GM12878 (cell line): ENCODE measurements around the gene ADAMTS16. TPM values are rescaled to one million over a fixed set of nuclear protein-coding genes. Genes with fewer than 3 reads are reported as not detected.

Experiments used
- ATAC-seq: fragments of 200-7000 bp; cut with Tn5 transposase; 3 replicates; pipeline ENCODE4 v1.9.1; 2020; ENCODE audit warnings: mild to moderate bottlenecking, moderate library complexity
- BruUV-seq: library from RNA; stranded (reverse); fragments of 400-500 nt; replicated peaks from 2 replicates; lab custom pipeline; 2021; lab: Mats Ljungman, UMichigan
- CTCF ChIA-PET: fragments of 300-600 bp; sonication (Branson Sonifier 250); formaldehyde crosslinking; extraction: SDS; loops from one replicate; lab custom pipeline; 2021; ENCODE audit warnings: inconsistent platforms; lab: Yijun Ruan, JAX
- POLR2A ChIA-PET: fragments of 350-600 bp; formaldehyde crosslinking; extraction: SDS; loops from one replicate; lab custom pipeline; 2021; ENCODE audit warnings: inconsistent platforms; lab: Charles Lee
- RAD21 ChIA-PET: fragments of 300-600 bp; sonication (Branson Sonifier 250); formaldehyde crosslinking; loops from one replicate; lab custom pipeline; 2023; ENCODE audit warnings: antibody characterized with exemption; ENCODE audit not compliant: unreplicated experiment; lab: Charles Lee
- SMC1A ChIA-PET: fragments of 300-600 bp; sonication (Branson Sonifier 250); formaldehyde crosslinking; loops from one replicate; lab custom pipeline; 2023; ENCODE audit not compliant: unreplicated experiment, uncharacterized antibody; lab: Charles Lee
- DNase-seq: peaks from one replicate; pipeline ENCODE4 v3.0.0-alpha.2; 2011; ENCODE audit warnings: low read depth, low spot score
- FAIRE-seq: peaks from 3 replicates; lab custom pipeline; 2011; peaks lifted over from hg19 to GRCh38; lab: Jason Lieb, UNC
- H2AFZ ChIP-seq: 2 replicates; pipeline ENCODE4 v1.6.0; 2011; ENCODE audit warnings: low read depth, low read length, control low read depth; ENCODE audit not compliant: control insufficient read depth
- H3K27ac ChIP-seq: 2 replicates; pipeline ENCODE4 v1.5.1; 2011; ENCODE audit warnings: control low read depth; ENCODE audit not compliant: control insufficient read depth, insufficient read depth
- H3K27me3 ChIP-seq, 2 experiments: replicated peaks in 1 of 2; 2 replicates each; pipeline versions ENCODE4 v1.6.0 to v1.6.1; 2011; ENCODE audit warnings: low read length in 1 of 2; ENCODE audit not compliant: control insufficient read depth in 2 of 2, insufficient read depth in 2 of 2
- H3K36me3 ChIP-seq, 2 experiments: 2 replicates each; pipeline ENCODE4 v1.5.1; 2011; ENCODE audit warnings: low read length in 1 of 2; ENCODE audit not compliant: control insufficient read depth in 2 of 2, insufficient read depth in 2 of 2
- H3K4me1 ChIP-seq: 2 replicates; pipeline ENCODE4 v1.6.1; 2011; ENCODE audit warnings: mild to moderate bottlenecking, low read length, moderate library complexity, mixed read lengths; ENCODE audit not compliant: control insufficient read depth, insufficient read depth
- H3K4me2 ChIP-seq: 2 replicates; pipeline ENCODE4 v1.6.0; 2011; ENCODE audit warnings: control low read depth; ENCODE audit not compliant: control insufficient read depth, insufficient read depth
- H3K4me3 ChIP-seq: fragments of 200-600 bp; sonication (generic); 2 replicates; pipeline ENCODE4 v1.5.1; 2016
- H3K79me2 ChIP-seq: 2 replicates; pipeline ENCODE4 v1.6.0; 2011; ENCODE audit warnings: low read length; ENCODE audit not compliant: control insufficient read depth, insufficient read depth
- H3K9ac ChIP-seq: 2 replicates; pipeline ENCODE4 v1.8.0; 2011; ENCODE audit warnings: low read length, control low read depth, mixed read lengths; ENCODE audit not compliant: control insufficient read depth, insufficient read depth
- H3K9me3 ChIP-seq: replicated peaks from 3 replicates; pipeline ENCODE4 v1.5.1; 2011; ENCODE audit warnings: mild to moderate bottlenecking, low read length; ENCODE audit not compliant: control insufficient read depth, insufficient read depth
- H4K20me1 ChIP-seq: 2 replicates; pipeline ENCODE4 v1.6.0; 2011; ENCODE audit not compliant: control insufficient read depth, insufficient read depth
- ASH2L ChIP-seq: fragments of 300-600, 200-600 bp; sonication (generic); IDR thresholded peaks from 2 replicates; pipeline ENCODE4 v1.6.1; 2017; ENCODE audit warnings: low read depth, mild to moderate bottlenecking, borderline replicate concordance
- CHD2 ChIP-seq: IDR thresholded peaks from 2 replicates; pipeline ENCODE4 v1.6.1; 2011; ENCODE audit warnings: low read depth, low read length, improper control_type of control experiment, borderline replicate concordance
- CREM ChIP-seq: IDR thresholded peaks from 2 replicates; pipeline ENCODE4 v1.6.1; 2014; ENCODE audit warnings: antibody characterized with exemption, low read depth
- EED ChIP-seq: sonication (generic); IDR thresholded peaks from 2 replicates; pipeline ENCODE4 v1.6.1; 2016; ENCODE audit warnings: antibody characterized with exemption, low read depth
- FOS ChIP-seq: IDR thresholded peaks from 3 replicates; pipeline ENCODE4 v1.6.1; 2011; ENCODE audit warnings: borderline replicate concordance; ENCODE audit not compliant: insufficient read length; ENCODE audit errors: extremely low read depth
- FOXM1 ChIP-seq: IDR thresholded peaks from 2 replicates; pipeline ENCODE4 v1.6.1; 2012; ENCODE audit warnings: low read depth, mild to moderate bottlenecking, inconsistent platforms, low read length, moderate library complexity
- KAT2A ChIP-seq: conservative IDR thresholded peaks from 2 replicates; pipeline ENCODE4 v1.6.1; 2011; ENCODE audit warnings: low read depth, low read length; ENCODE audit not compliant: control insufficient read depth
- POLR2AphosphoS2 ChIP-seq: IDR thresholded peaks from 2 replicates; pipeline ENCODE4 v1.6.1; 2011; ENCODE audit warnings: low read depth, mild to moderate bottlenecking, low read length, improper control_type of control experiment, moderate library complexity
- SMARCA5 ChIP-seq: fragments of 450-650 bp; IDR thresholded peaks from 2 replicates; pipeline ENCODE4 v1.6.1; 2017; ENCODE audit warnings: mild to moderate bottlenecking
- TAF1 ChIP-seq: IDR thresholded peaks from 2 replicates; pipeline ENCODE4 v1.6.1; 2011; ENCODE audit warnings: mild to moderate bottlenecking, low read depth, low read length, borderline replicate concordance
- YBX1 ChIP-seq: fragments of 450-650 bp; IDR thresholded peaks from 2 replicates; pipeline ENCODE4 v1.6.1; 2016; ENCODE audit warnings: antibody characterized with exemption
- ZNF622 ChIP-seq: fragments of 450-650 bp; IDR thresholded peaks from 2 replicates; pipeline ENCODE4 v1.6.1; 2017; ENCODE audit warnings: mild to moderate bottlenecking, inconsistent platforms
- in situ Hi-C: fragments of 300-500 bp; cut with MboI; formaldehyde crosslinking; loops from 9 replicates; pipeline ENCODE4 v1.14.3; 2018; ENCODE audit warnings: mixed read lengths
- intact Hi-C: fragments of 100-400 bp; cut with micrococcal nuclease; formaldehyde crosslinking; loops from one replicate; pipeline ENCODE4 v1.14.2; 2022; ENCODE audit not compliant: unreplicated experiment
- polyA plus RNA-seq, 11 experiments: library from polyadenylated mRNA; depleted of rRNA in 4 of 11; unstranded in 6 of 11; stranded (reverse) in 5 of 11; fragments of >200 nt; fragmentation: Nextera tagmentation in 4 of 11; fragmentation: Illumina TruSeq in 1 of 11; extraction: Ambion mirVana in 4 of 11; extraction: Trizol in 1 of 11; gene quantifications; 1 replicate in 1 of 11; 2 replicates in 10 of 11; pipeline versions ENCODE4 v1.2.1 to v1.2.3, GENCODE V29; 2011 to 2016; ENCODE audit warnings: inconsistent platforms in 2 of 11, missing spikeins in 2 of 11, low read depth in 1 of 11
- total RNA-seq, 4 experiments: library from RNA; depleted of rRNA in 3 of 4; stranded (reverse); fragments of >200 nt in 3 of 4; fragmentation: Illumina TruSeq in 1 of 4; extraction: Trizol in 1 of 4; gene quantifications; 2 replicates each; pipeline versions ENCODE4 v1.2.1 to v1.2.3, GENCODE V29; 2013 to 2021
- TF ChIP-seq, protein P1 (sequence below): fragments of 450-650 bp; IDR thresholded peaks from 2 replicates; pipeline ENCODE4 v1.6.1; 2017; ENCODE audit warnings: mild to moderate bottlenecking
- TF ChIP-seq, protein P2 (sequence below): fragments of 450-650 bp; IDR thresholded peaks from 2 replicates; pipeline ENCODE4 v1.6.1; 2017; ENCODE audit warnings: borderline replicate concordance
- TF ChIP-seq, protein P3 (sequence below): IDR thresholded peaks from 2 replicates; pipeline ENCODE4 v1.6.1; 2012; ENCODE audit warnings: low read depth, low read length, improper control_type of control experiment
- TF ChIP-seq, protein P4 (sequence below): fragments of 450-650 bp; IDR thresholded peaks from 2 replicates; pipeline ENCODE4 v1.6.1; 2016; ENCODE audit warnings: mild to moderate bottlenecking

The ADAMTS16 gene
- total and polyA plus RNA-seq, 10 of the 15 experiments (the other 5 are each of a cell fraction or from before 2014, with no cell fraction given): 0.04 TPM; not detected in 9

DNA sequence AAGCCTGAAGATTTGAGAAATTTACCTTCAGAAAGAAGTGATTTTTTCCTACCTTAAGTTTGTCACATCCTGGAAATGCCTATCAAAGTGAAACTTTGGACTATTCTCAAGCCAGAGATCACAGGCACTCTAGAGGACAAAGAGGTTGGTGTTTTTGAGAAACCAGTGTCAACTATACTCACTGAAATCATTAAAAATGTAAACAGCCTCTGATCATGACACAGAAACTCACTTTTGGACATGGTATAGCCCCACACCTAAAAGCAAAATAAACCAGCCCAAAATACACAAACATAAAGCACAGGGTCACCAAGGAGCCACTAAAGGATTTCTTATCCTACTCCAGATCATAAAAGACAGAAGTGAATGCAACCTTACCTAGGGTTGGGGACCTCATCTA is 216.6 kb downstream of the ADAMTS16 start:
- in situ Hi-C loops (no loop called here), intact Hi-C loops (no loop called here)
- Histone ChIP-seq H3K79me2 (no peaks in the 10 kb centered on the region), H3K4me1 (no peaks in the 10 kb centered on the region), H4K20me1 (no peaks in the 10 kb centered on the region), H3K4me2 (no peak overlapping the region), H3K36me3 (no peaks in the 10 kb centered on the region), H3K9me3 (no peaks in the 10 kb centered on the region), H3K27ac (no peak overlapping the region), H3K27me3 (no peaks in the 10 kb centered on the region), H2AFZ (no peak overlapping the region), H3K4me3 (no peak overlapping the region), H3K9ac (no peak overlapping the region)
- no peak for ATAC-seq
- no TSS peak for BruUV-seq
- FAIRE-seq: no peak
- no peak for DNase-seq
- RAD21 ChIA-PET: interaction anchor here (1.3 kb wide), 1 partner anchor 11 kb away, joined by 3 read pairs; no protein-coding TSS in a partner anchor
- SMC1A ChIA-PET: no interaction called here
- CTCF ChIA-PET: interaction anchor here (0.6 kb wide), 1 partner anchor 213 kb away, joined by 3 read pairs; no protein-coding TSS in a partner anchor
- POLR2A ChIA-PET: no interaction called here
- no peak for TF ChIP-seq ASH2L
- TF ChIP-seq CHD2: no peak
- TF ChIP-seq, protein P1, sequence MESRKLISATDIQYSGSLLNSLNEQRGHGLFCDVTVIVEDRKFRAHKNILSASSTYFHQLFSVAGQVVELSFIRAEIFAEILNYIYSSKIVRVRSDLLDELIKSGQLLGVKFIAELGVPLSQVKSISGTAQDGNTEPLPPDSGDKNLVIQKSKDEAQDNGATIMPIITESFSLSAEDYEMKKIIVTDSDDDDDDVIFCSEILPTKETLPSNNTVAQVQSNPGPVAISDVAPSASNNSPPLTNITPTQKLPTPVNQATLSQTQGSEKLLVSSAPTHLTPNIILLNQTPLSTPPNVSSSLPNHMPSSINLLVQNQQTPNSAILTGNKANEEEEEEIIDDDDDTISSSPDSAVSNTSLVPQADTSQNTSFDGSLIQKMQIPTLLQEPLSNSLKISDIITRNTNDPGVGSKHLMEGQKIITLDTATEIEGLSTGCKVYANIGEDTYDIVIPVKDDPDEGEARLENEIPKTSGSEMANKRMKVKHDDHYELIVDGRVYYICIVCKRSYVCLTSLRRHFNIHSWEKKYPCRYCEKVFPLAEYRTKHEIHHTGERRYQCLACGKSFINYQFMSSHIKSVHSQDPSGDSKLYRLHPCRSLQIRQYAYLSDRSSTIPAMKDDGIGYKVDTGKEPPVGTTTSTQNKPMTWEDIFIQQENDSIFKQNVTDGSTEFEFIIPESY: no peak
- no peak for TF ChIP-seq POLR2AphosphoS2
- TF ChIP-seq FOS: no peak
- no peak for TF ChIP-seq FOXM1
- TF ChIP-seq EED: no peak
- no peak for TF ChIP-seq YBX1
- no peak for TF ChIP-seq SMARCA5
- TF ChIP-seq, protein P2, sequence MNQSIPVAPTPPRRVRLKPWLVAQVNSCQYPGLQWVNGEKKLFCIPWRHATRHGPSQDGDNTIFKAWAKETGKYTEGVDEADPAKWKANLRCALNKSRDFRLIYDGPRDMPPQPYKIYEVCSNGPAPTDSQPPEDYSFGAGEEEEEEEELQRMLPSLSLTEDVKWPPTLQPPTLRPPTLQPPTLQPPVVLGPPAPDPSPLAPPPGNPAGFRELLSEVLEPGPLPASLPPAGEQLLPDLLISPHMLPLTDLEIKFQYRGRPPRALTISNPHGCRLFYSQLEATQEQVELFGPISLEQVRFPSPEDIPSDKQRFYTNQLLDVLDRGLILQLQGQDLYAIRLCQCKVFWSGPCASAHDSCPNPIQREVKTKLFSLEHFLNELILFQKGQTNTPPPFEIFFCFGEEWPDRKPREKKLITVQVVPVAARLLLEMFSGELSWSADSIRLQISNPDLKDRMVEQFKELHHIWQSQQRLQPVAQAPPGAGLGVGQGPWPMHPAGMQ: no peak
- no peak for TF ChIP-seq CREM
- TF ChIP-seq, protein P3, sequence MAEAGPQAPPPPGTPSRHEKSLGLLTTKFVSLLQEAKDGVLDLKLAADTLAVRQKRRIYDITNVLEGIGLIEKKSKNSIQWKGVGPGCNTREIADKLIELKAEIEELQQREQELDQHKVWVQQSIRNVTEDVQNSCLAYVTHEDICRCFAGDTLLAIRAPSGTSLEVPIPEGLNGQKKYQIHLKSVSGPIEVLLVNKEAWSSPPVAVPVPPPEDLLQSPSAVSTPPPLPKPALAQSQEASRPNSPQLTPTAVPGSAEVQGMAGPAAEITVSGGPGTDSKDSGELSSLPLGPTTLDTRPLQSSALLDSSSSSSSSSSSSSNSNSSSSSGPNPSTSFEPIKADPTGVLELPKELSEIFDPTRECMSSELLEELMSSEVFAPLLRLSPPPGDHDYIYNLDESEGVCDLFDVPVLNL: no peak
- TF ChIP-seq, protein P4, sequence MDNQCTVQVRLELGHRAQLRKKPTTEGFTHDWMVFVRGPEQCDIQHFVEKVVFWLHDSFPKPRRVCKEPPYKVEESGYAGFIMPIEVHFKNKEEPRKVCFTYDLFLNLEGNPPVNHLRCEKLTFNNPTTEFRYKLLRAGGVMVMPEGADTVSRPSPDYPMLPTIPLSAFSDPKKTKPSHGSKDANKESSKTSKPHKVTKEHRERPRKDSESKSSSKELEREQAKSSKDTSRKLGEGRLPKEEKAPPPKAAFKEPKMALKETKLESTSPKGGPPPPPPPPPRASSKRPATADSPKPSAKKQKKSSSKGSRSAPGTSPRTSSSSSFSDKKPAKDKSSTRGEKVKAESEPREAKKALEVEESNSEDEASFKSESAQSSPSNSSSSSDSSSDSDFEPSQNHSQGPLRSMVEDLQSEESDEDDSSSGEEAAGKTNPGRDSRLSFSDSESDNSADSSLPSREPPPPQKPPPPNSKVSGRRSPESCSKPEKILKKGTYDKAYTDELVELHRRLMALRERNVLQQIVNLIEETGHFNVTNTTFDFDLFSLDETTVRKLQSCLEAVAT: no peak
- no peak for TF ChIP-seq TAF1
- TF ChIP-seq KAT2A: no peak
- no peak for TF ChIP-seq ZNF622
- TF ChIP-seq, all 136 proteins: peak for 0
